Astrocyte (in vitro differentiated cells and primary cell): ENCODE data around the gene CTNNA2.

Source experiments
- CTCF ChIP-seq: IDR thresholded peaks from 2 replicates; pipeline ENCODE4 v1.5.1; 2011; ENCODE audit warnings: low read depth, mild to moderate bottlenecking, inconsistent platforms, low read length, moderate library complexity; ENCODE audit not compliant: insufficient read depth
- EZH2 ChIP-seq: IDR thresholded peaks from 2 replicates; pipeline ENCODE4 v1.6.1; 2012; ENCODE audit warnings: mild to moderate bottlenecking, low read length, inconsistent platforms; ENCODE audit not compliant: insufficient read depth

GRCh38 chr2:79876430-79876829 is 363.6 kb downstream of the CTNNA2 start:
- TF ChIP-seq EZH2 (no peak), CTCF (peak; percentile 18)
